ENCODE results near the gene BDP1. TPM values are rescaled to one million over a fixed set of nuclear protein-coding genes. Genes with fewer than 3 reads are reported as not detected.
"Not testable (repeated sequence)": the region's sequence is repeated elsewhere in the genome, so short reads cannot be mapped to it uniquely, and the experiment has no call there.

The BDP1 gene
- total RNA-seq, 1 experiment from 2014 or later = 71.1 TPM

DNA sequence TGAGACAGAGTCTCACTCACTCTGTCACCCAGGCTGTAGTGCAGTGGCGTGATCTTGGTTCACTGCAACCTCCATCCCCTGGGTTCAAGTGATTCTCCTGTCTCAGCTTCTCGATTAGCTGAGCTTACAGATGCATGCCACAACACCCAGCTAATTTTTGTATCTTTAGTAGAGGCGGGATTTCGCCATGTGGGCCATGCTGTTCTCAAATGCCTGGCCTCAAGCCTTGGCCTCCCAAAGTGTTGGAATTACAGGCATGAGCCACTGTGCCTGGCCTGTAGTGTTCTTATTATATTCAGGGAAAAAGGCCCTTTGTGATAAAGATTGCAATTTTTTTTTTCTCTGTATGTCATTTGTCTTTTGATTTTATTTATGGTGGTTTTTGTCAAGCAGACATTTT lies 107.7 kb downstream of the BDP1 start:
- DNase-seq (ENCODE audit: low spot score) = no peak
- ChIA-PET POLR2A (ENCODE audit: low non-redundant PET) (no interaction called here), CTCF (no interaction called here)
- H3K36me3 ChIP-seq (ENCODE audit: insufficient read depth, low read length, poor library complexity, severe bottlenecking) = peaks cover 63% of the 10 kb centered on the region
- TF ChIP-seq, protein P1, sequence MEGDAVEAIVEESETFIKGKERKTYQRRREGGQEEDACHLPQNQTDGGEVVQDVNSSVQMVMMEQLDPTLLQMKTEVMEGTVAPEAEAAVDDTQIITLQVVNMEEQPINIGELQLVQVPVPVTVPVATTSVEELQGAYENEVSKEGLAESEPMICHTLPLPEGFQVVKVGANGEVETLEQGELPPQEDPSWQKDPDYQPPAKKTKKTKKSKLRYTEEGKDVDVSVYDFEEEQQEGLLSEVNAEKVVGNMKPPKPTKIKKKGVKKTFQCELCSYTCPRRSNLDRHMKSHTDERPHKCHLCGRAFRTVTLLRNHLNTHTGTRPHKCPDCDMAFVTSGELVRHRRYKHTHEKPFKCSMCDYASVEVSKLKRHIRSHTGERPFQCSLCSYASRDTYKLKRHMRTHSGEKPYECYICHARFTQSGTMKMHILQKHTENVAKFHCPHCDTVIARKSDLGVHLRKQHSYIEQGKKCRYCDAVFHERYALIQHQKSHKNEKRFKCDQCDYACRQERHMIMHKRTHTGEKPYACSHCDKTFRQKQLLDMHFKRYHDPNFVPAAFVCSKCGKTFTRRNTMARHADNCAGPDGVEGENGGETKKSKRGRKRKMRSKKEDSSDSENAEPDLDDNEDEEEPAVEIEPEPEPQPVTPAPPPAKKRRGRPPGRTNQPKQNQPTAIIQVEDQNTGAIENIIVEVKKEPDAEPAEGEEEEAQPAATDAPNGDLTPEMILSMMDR (conservative IDR thresholded peaks at IDR 0.05; ENCODE audit: low read depth, low read length) = no peak
- no peak for TF ChIP-seq EZH2 (IDR thresholded peaks at IDR 0.05; ENCODE audit: borderline replicate concordance, low read depth, low read length, poor library complexity, severe bottlenecking)
- H3K27me3 ChIP-seq (replicated peaks; ENCODE audit: insufficient read depth, low read depth, low read length, poor library complexity) = no peaks in the 10 kb centered on the region
- BruUV-seq (replicated peaks) = no TSS peak
- no peaks in the 10 kb centered on the region for H3K9me3 ChIP-seq (ENCODE audit: low read depth, low read length, poor library complexity, severe bottlenecking)
- peaks cover 6% of the 10 kb centered on the region for H3K4me1 ChIP-seq (ENCODE audit: insufficient read depth, low read length, poor library complexity, severe bottlenecking)
- H3K4me3 ChIP-seq (ENCODE audit: low read depth, low read length, poor library complexity, severe bottlenecking) = no peak overlapping the region
- intact Hi-C loops (cut with micrococcal nuclease; ENCODE audit: unreplicated experiment) = no loop called here
- H3K27ac ChIP-seq (ENCODE audit: low read depth, low read length, poor library complexity, severe bottlenecking) = no peak overlapping the region

DNA sequence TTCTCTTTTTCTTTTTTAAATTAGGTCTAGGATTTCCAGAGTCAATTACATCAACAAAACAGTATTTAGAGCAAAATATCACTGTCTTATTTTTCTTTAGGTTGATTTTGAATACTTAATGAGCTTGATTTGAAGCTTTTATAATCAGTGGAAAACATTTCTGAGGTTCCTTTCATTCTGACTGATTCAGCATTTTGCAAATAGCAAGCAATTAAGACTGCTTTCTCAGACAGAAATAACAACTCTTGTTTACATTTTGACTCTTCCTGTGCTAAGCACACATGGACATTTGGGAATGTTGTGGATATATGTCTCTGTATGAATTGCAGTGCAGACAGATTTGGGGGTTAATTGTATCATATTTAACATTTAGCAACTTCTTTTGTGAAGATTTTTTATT lies 109.4 kb downstream of the BDP1 start:
- POLR2A ChIA-PET (ENCODE audit: low non-redundant PET) = no interaction called here
- CTCF ChIA-PET = no interaction called here
- Histone ChIP-seq H3K4me1 (ENCODE audit: insufficient read depth, low read length, poor library complexity, severe bottlenecking) (peaks cover 9% of the 10 kb centered on the region), H3K27ac (ENCODE audit: low read depth, low read length, poor library complexity, severe bottlenecking) (no peak overlapping the region), H3K4me3 (ENCODE audit: low read depth, low read length, poor library complexity, severe bottlenecking) (no peak overlapping the region), H3K36me3 (ENCODE audit: insufficient read depth, low read length, poor library complexity, severe bottlenecking) (peaks cover 54% of the 10 kb centered on the region), H3K27me3 (replicated peaks; ENCODE audit: insufficient read depth, low read depth, low read length, poor library complexity) (no peaks in the 10 kb centered on the region), H3K9me3 (ENCODE audit: low read depth, low read length, poor library complexity, severe bottlenecking) (no peaks in the 10 kb centered on the region)
- no peak for DNase-seq (ENCODE audit: low spot score)
- no TSS peak for BruUV-seq (replicated peaks)
- intact Hi-C loops (cut with micrococcal nuclease; ENCODE audit: unreplicated experiment) = no loop called here
- TF ChIP-seq, protein P1 (conservative IDR thresholded peaks at IDR 0.05; ENCODE audit: low read depth, low read length) = no peak
- TF ChIP-seq EZH2 (IDR thresholded peaks at IDR 0.05; ENCODE audit: borderline replicate concordance, low read depth, low read length, poor library complexity, severe bottlenecking) = no peak

GRCh38 chr5:71569748-71570509 lies 114.5 kb downstream of the BDP1 start:
- intact Hi-C loops (cut with micrococcal nuclease; ENCODE audit: unreplicated experiment) = loop anchor here (10.0 kb wide), 1 partner anchor 185 kb away; no protein-coding TSS in a partner anchor
- CTCF ChIA-PET = no interaction called here

DNA sequence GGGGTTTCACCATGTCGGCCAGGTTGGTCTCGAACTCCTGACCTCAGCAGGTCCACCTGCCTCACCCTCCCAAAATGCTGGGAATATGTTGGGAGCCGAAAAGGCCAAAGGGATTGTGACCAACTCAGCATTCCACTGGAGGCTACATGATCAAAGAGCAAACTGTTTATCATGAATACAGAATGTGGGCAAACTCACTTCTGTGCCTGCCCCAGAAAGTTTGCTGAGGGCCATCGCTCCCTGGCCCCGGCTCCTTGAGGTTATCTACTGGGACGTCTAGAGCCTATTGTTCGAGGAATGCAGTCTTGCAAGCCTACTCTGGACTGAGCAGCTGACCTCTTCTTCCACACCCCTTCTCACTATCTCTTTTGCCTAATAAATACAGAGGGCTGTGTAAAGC lies 116.4 kb downstream of the BDP1 start:
- BruUV-seq (replicated peaks); POLR2A ChIA-PET (ENCODE audit: low non-redundant PET); H3K27ac ChIP-seq (ENCODE audit: low read depth, low read length, poor library complexity, severe bottlenecking); H3K9me3 ChIP-seq (ENCODE audit: low read depth, low read length, poor library complexity, severe bottlenecking); CTCF ChIA-PET; H3K27me3 ChIP-seq (replicated peaks; ENCODE audit: insufficient read depth, low read depth, low read length, poor library complexity); H3K4me3 ChIP-seq (ENCODE audit: low read depth, low read length, poor library complexity, severe bottlenecking); H3K4me1 ChIP-seq (ENCODE audit: insufficient read depth, low read length, poor library complexity, severe bottlenecking); DNase-seq (ENCODE audit: low spot score): not testable (repeated sequence)
- peaks cover 10% of the 10 kb centered on the region for H3K36me3 ChIP-seq (ENCODE audit: insufficient read depth, low read length, poor library complexity, severe bottlenecking)
- intact Hi-C loops (cut with micrococcal nuclease; ENCODE audit: unreplicated experiment) = loop anchor here (10.0 kb wide), 1 partner anchor 183 kb away; no protein-coding TSS in a partner anchor

More at GRCh38 chr5:71569748-71570509, 114.5 kb downstream of the BDP1 start:
- Histone ChIP-seq H3K9me3 (ENCODE audit: low read depth, low read length, poor library complexity, severe bottlenecking) (no peaks in the 10 kb centered on the region), H3K4me1 (ENCODE audit: insufficient read depth, low read length, poor library complexity, severe bottlenecking) (peaks cover 12% of the 10 kb centered on the region), H3K27ac (ENCODE audit: low read depth, low read length, poor library complexity, severe bottlenecking) (no peak overlapping the region), H3K36me3 (ENCODE audit: insufficient read depth, low read length, poor library complexity, severe bottlenecking) (peaks cover 24% of the 10 kb centered on the region), H3K4me3 (ENCODE audit: low read depth, low read length, poor library complexity, severe bottlenecking) (no peak overlapping the region), H3K27me3 (replicated peaks; ENCODE audit: insufficient read depth, low read depth, low read length, poor library complexity) (no peaks in the 10 kb centered on the region)
- no TSS peak for BruUV-seq (replicated peaks)
- no peak for TF ChIP-seq EZH2 (IDR thresholded peaks at IDR 0.05; ENCODE audit: borderline replicate concordance, low read depth, low read length, poor library complexity, severe bottlenecking)
- TF ChIP-seq, protein P1 (conservative IDR thresholded peaks at IDR 0.05; ENCODE audit: low read depth, low read length) = no peak
- POLR2A ChIA-PET (ENCODE audit: low non-redundant PET) = no interaction called here
- peak; percentile 34 for DNase-seq (ENCODE audit: low spot score)
